ENCODE data around the gene ZC3H14. TPM values are rescaled to one million over a fixed set of nuclear protein-coding genes. Genes with fewer than 3 reads are reported as not detected.

The ZC3H14 gene
- polyA plus RNA-seq, 3 donors, result 18.9 to 30.2 (median 27.1) TPM

DNA sequence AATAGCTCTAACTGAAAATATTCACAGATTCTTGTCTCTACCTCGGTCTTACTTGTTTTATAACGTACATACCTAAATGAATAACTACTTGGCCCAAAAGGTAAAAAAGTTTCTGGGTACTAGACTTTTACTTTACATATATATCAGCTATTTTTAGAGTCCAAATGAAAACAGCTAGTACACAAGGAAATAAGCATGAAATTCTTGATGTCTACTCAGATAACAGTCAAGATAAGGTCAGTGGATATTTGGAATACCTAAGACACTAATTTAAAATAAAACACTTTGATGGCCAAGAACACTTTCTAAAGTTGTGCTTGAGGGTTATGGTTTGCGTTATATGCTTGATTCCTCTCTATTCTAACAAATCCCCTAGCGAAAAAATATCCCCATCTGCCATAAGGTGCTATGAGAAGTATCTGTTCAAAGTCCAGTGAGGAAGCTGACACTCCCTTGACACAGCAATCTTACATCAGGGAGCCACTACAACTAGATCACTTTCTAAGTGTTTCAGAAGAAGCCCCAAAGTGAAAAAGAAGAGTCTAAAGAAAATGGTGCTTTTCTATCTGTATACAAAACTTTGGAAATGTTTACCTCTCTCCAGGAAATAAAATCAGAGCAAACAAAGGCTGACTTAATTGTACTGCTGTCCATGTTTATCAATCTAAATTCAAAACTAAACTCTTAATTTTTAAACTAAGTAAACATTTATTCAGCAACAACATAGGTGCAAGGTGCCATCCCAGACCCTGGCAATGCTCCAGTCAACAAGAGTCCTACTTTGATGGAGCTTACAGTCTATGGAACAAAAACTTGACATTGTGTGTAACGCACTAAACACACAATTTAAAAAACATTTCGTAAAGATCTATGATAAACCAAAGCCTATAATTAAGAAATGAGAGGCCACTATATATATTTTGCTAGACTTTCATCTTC lies 19.7 kb upstream of the ZC3H14 start:
- H3K9me3 Mint-ChIP-seq, result no peaks in the 10 kb centered on the region
- no peak overlapping the region for H3K4me2 ChIP-seq (replicated peaks; ENCODE audit: extremely low read depth, low read length, poor library complexity, severe bottlenecking)
- H4K20me1 ChIP-seq (ENCODE audit: insufficient read depth, low read length), result no peaks in the 10 kb centered on the region
- TF ChIP-seq, protein P1, sequence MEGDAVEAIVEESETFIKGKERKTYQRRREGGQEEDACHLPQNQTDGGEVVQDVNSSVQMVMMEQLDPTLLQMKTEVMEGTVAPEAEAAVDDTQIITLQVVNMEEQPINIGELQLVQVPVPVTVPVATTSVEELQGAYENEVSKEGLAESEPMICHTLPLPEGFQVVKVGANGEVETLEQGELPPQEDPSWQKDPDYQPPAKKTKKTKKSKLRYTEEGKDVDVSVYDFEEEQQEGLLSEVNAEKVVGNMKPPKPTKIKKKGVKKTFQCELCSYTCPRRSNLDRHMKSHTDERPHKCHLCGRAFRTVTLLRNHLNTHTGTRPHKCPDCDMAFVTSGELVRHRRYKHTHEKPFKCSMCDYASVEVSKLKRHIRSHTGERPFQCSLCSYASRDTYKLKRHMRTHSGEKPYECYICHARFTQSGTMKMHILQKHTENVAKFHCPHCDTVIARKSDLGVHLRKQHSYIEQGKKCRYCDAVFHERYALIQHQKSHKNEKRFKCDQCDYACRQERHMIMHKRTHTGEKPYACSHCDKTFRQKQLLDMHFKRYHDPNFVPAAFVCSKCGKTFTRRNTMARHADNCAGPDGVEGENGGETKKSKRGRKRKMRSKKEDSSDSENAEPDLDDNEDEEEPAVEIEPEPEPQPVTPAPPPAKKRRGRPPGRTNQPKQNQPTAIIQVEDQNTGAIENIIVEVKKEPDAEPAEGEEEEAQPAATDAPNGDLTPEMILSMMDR (IDR thresholded peaks at IDR 0.05), result no peak
- H3K27me3 Mint-ChIP-seq (ENCODE audit: low read depth in 3 of 3), result peaks cover 3 to 7% (median 4%) of the 10 kb centered on the region in 3 donors
- no peak overlapping the region for H2AFZ ChIP-seq (ENCODE audit: insufficient read depth, low read depth, low read length, poor library complexity, severe bottlenecking)
- no peak overlapping the region for H3K4me3 ChIP-seq (replicated peaks in 1 of 3; ENCODE audit: low read depth in 2 of 3, low read length in 3 of 3)
- H3K36me3 Mint-ChIP-seq, result no peaks in the 10 kb centered on the region
- H3K79me2 ChIP-seq (ENCODE audit: insufficient read depth, low read length), result no peaks in the 10 kb centered on the region
- H3K4me1 Mint-ChIP-seq, result no peaks in the 10 kb centered on the region
- no peak for DNase-seq
- no CpG with 5 or more reads among the region's 6 CpGs for WGBS (ENCODE audit: insufficient coverage)
- H3K4me3 Mint-ChIP-seq, result no peak overlapping the region
- H3K27me3 ChIP-seq (ENCODE audit: control insufficient read depth in 2 of 2, insufficient read depth in 2 of 2, low read length in 2 of 2), result no peaks in the 10 kb centered on the region
- no peak overlapping the region for H3K27ac ChIP-seq (ENCODE audit: low read depth in 1 of 2, low read length in 2 of 2)
- no peak overlapping the region for H3K9ac ChIP-seq (ENCODE audit: insufficient read depth, low read length, poor library complexity, severe bottlenecking)
- H3K36me3 ChIP-seq (replicated peaks in 1 of 2; ENCODE audit: control insufficient read depth in 1 of 2, insufficient read depth in 2 of 2, low read length in 2 of 2), result no peaks in the 10 kb centered on the region
- H3K27ac Mint-ChIP-seq, result no peak overlapping the region
- intact Hi-C loops (cut with micrococcal nuclease), result no loop called here
- H3K4me1 ChIP-seq (ENCODE audit: control insufficient read depth in 1 of 2, insufficient read depth in 2 of 2, low read length in 2 of 2), result no peaks in the 10 kb centered on the region
- no peaks in the 10 kb centered on the region for H3K9me3 ChIP-seq (replicated peaks in 1 of 2; ENCODE audit: control insufficient read depth in 1 of 2, insufficient read depth in 1 of 2, low read length in 2 of 2)

DNA sequence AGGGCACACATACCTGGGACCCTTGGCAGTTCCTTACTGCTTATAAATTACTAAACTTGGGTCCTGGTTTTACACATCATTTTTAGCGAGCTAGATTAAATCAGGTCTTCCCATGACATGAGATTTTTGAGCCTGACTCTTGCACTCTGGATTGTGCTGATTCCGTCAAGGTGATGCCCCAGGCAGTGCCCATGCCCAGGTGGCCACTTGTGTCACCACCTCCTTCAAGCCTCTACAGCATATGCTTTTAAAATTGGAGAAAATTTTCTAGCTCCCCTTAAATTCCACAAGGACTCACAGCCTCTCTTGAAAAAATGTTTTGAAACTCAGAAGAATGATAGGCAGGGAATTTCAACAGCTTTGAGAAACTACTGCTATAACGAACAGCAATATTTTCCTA lies 17.6 kb upstream of the ZC3H14 start:
- Histone ChIP-seq H3K4me2 (replicated peaks; ENCODE audit: extremely low read depth, low read length, poor library complexity, severe bottlenecking) (no peak overlapping the region), H3K27ac (ENCODE audit: low read depth in 1 of 2, low read length in 2 of 2) (no peak overlapping the region), H3K4me3 (replicated peaks in 1 of 3; ENCODE audit: low read depth in 2 of 3, low read length in 3 of 3) (no peak overlapping the region), H3K9ac (ENCODE audit: insufficient read depth, low read length, poor library complexity, severe bottlenecking) (no peak overlapping the region), H3K36me3 (replicated peaks in 1 of 2; ENCODE audit: control insufficient read depth in 1 of 2, insufficient read depth in 2 of 2, low read length in 2 of 2) (no peaks in the 10 kb centered on the region), H3K9me3 (replicated peaks in 1 of 2; ENCODE audit: control insufficient read depth in 1 of 2, insufficient read depth in 1 of 2, low read length in 2 of 2) (no peaks in the 10 kb centered on the region), H3K4me1 (ENCODE audit: control insufficient read depth in 1 of 2, insufficient read depth in 2 of 2, low read length in 2 of 2) (no peaks in the 10 kb centered on the region), H3K79me2 (ENCODE audit: insufficient read depth, low read length) (no peaks in the 10 kb centered on the region), H2AFZ (ENCODE audit: insufficient read depth, low read depth, low read length, poor library complexity, severe bottlenecking) (no peak overlapping the region), H4K20me1 (ENCODE audit: insufficient read depth, low read length) (no peaks in the 10 kb centered on the region), H3K27me3 (ENCODE audit: control insufficient read depth in 2 of 2, insufficient read depth in 2 of 2, low read length in 2 of 2) (no peaks in the 10 kb centered on the region)
- Mint-ChIP-seq H3K36me3 (no peaks in the 10 kb centered on the region), H3K27me3 (ENCODE audit: low read depth in 3 of 3) (peaks cover 5 to 11% (median 10%) of the 10 kb centered on the region in 3 donors), H3K4me1 (no peaks in the 10 kb centered on the region), H3K4me3 (no peak overlapping the region), H3K9me3 (peaks cover 0 to 3% (median 0%) of the 10 kb centered on the region in 7 donors), H3K27ac (no peak overlapping the region)
- DNase-seq, result no peak
- 97% methylated on average over 3 of the region's 3 CpGs for WGBS (ENCODE audit: insufficient coverage)
- TF ChIP-seq, protein P1 (IDR thresholded peaks at IDR 0.05), result no peak
- intact Hi-C loops (cut with micrococcal nuclease), result no loop called here
